Neural cell (in vitro differentiated cells): ENCODE measurements around the gene PCNX2. TPM values are rescaled to one million over a fixed set of nuclear protein-coding genes. Genes with fewer than 3 reads are reported as not detected.

ENCODE experiments used
- H2AFZ ChIP-seq: fragments of 200-600, 300-800 bp; sonication (generic), shearing (Covaris generic); 2 replicates; pipeline ENCODE4 v1.6.0; 2014; ENCODE audit warnings: low read depth, mild to moderate bottlenecking, antibody characterized with exemption, low read length, moderate library complexity
- H3F3A ChIP-seq: fragments of 200-600 bp; shearing (Covaris generic); 2 replicates; pipeline ENCODE4 v1.6.1; 2016; ENCODE audit warnings: mild to moderate bottlenecking, moderate library complexity, mixed read lengths, antibody characterized with exemption, low read length; ENCODE audit not compliant: insufficient read depth, poor library complexity, severe bottlenecking
- H3K27ac ChIP-seq: fragments of 200-600, 300-800 bp; sonication (generic), shearing (Covaris generic); 2 replicates; pipeline ENCODE4 v1.5.1; 2014; ENCODE audit warnings: mild to moderate bottlenecking, low read length, moderate library complexity
- H3K27me3 ChIP-seq: fragments of 300-800, 200-600 bp; sonication (generic), shearing (Covaris generic); 2 replicates; pipeline ENCODE4 v1.6.0; 2014; ENCODE audit warnings: mild to moderate bottlenecking, low read depth, low read length, moderate library complexity; ENCODE audit not compliant: insufficient read depth
- H3K36me3 ChIP-seq: fragments of 300-800, 200-600 bp; sonication (generic), shearing (Covaris generic); 2 replicates; pipeline ENCODE4 v1.5.1; 2014; ENCODE audit warnings: mild to moderate bottlenecking, antibody characterized with exemption, low read length, moderate library complexity; ENCODE audit not compliant: insufficient read depth
- H3K4me2 ChIP-seq: fragments of 300-800, 200-600 bp; sonication (generic), shearing (Covaris generic); 2 replicates; pipeline ENCODE4 v1.6.0; 2014; ENCODE audit warnings: mild to moderate bottlenecking, low read length
- H3K4me3 ChIP-seq: fragments of 300-800, 200-600 bp; sonication (generic), shearing (Covaris generic); 2 replicates; pipeline ENCODE4 v1.5.1; 2014; ENCODE audit warnings: mild to moderate bottlenecking, low read length, moderate library complexity
- H3K79me2 ChIP-seq: fragments of 200-600 bp; shearing (Covaris generic); replicated peaks from 2 replicates; pipeline ENCODE4 v1.6.0; 2014; ENCODE audit warnings: mild to moderate bottlenecking, low read length, moderate library complexity; ENCODE audit not compliant: insufficient read depth
- H3K9ac ChIP-seq: fragments of 300-800, 200-600 bp; sonication (generic), shearing (Covaris generic); 2 replicates; pipeline ENCODE4 v1.6.1; 2016; ENCODE audit warnings: mild to moderate bottlenecking, low read length, mixed read lengths
- H3K9me2 ChIP-seq: fragments of 200-600 bp; shearing (Covaris generic); 2 replicates; pipeline ENCODE4 v1.6.1; 2016; ENCODE audit warnings: mild to moderate bottlenecking, low read length, mixed read lengths; ENCODE audit not compliant: insufficient read depth
- H3K9me3 ChIP-seq: fragments of 200-600, 300-800 bp; sonication (generic), shearing (Covaris generic); 2 replicates; pipeline ENCODE4 v1.6.1; 2016; ENCODE audit warnings: mild to moderate bottlenecking, mixed run types, low read length, moderate library complexity, mixed read lengths
- H4K20me1 ChIP-seq: fragments of 200-600 bp; shearing (Covaris generic); 2 replicates; pipeline ENCODE4 v1.6.1; 2016; ENCODE audit warnings: mild to moderate bottlenecking, mixed run types; ENCODE audit not compliant: insufficient read depth
- CTCF ChIP-seq: fragments of 450-650 bp; IDR thresholded peaks from 2 replicates; pipeline ENCODE4 v1.5.1; 2014; ENCODE audit warnings: antibody characterized with exemption, mild to moderate bottlenecking, moderate library complexity; ENCODE audit not compliant: poor library complexity, severe bottlenecking
- EP300 ChIP-seq: fragments of 450-650 bp; conservative IDR thresholded peaks from 2 replicates; pipeline ENCODE4 v1.6.1; 2014; ENCODE audit warnings: antibody characterized with exemption, mild to moderate bottlenecking, moderate library complexity; ENCODE audit not compliant: poor library complexity, severe bottlenecking
- EZH2 ChIP-seq: fragments of 200-600, 300-800 bp; shearing (Covaris generic), sonication (generic); IDR thresholded peaks from 2 replicates; pipeline ENCODE4 v1.6.1; 2014; ENCODE audit warnings: antibody characterized with exemption, low read length, borderline replicate concordance, mild to moderate bottlenecking; ENCODE audit not compliant: insufficient read depth, poor library complexity, severe bottlenecking
- MXI1 ChIP-seq: fragments of 450-650 bp; conservative IDR thresholded peaks from 2 replicates; pipeline ENCODE4 v1.6.1; 2014; ENCODE audit warnings: antibody characterized with exemption, mild to moderate bottlenecking; ENCODE audit not compliant: poor library complexity, severe bottlenecking
- POLR2AphosphoS5 ChIP-seq: IDR thresholded peaks from 2 replicates; pipeline ENCODE4 v1.6.1; 2012
- RAD21 ChIP-seq: fragments of 450-650 bp; conservative IDR thresholded peaks from 2 replicates; pipeline ENCODE4 v1.6.1; 2014; ENCODE audit warnings: antibody characterized with exemption, mild to moderate bottlenecking, moderate library complexity
- REST ChIP-seq: IDR thresholded peaks from 2 replicates; pipeline ENCODE4 v1.6.1; 2012; ENCODE audit warnings: borderline replicate concordance
- SMC3 ChIP-seq: fragments of 450-650 bp; conservative IDR thresholded peaks from 2 replicates; pipeline ENCODE4 v1.6.1; 2014; ENCODE audit warnings: antibody characterized with exemption, mild to moderate bottlenecking, moderate library complexity; ENCODE audit not compliant: poor library complexity
- TAF1 ChIP-seq: IDR thresholded peaks from 2 replicates; pipeline ENCODE4 v1.6.1; 2012; ENCODE audit warnings: low read depth
- polyA plus RNA-seq: library from polyadenylated mRNA; depleted of rRNA; stranded (reverse); fragments of >200 nt; gene quantifications from 2 replicates; pipeline ENCODE4 v1.2.3, GENCODE V29; 2014

Gene PCNX2
- polyA plus RNA-seq, 1 donor from 2014 or later, result 17.2 TPM

- no peak overlapping the region for H3K9ac ChIP-seq
- H3K27me3 ChIP-seq, result no peaks in the 10 kb centered on the region
- TF ChIP-seq MXI1 (no peak), SMC3 (no peak), TAF1 (no peak), EP300 (no peak), CTCF (no peak), RAD21 (no peak), POLR2AphosphoS5 (no peak), REST (no peak), EZH2 (no peak)
- no peak overlapping the region for H2AFZ ChIP-seq
- H3K4me2 ChIP-seq, result no peak overlapping the region
- no peaks in the 10 kb centered on the region for H3F3A ChIP-seq
- H4K20me1 ChIP-seq, result no peaks in the 10 kb centered on the region
- no peak overlapping the region for H3K4me3 ChIP-seq
- no peaks in the 10 kb centered on the region for H3K9me3 ChIP-seq
- H3K36me3 ChIP-seq, result no peaks in the 10 kb centered on the region
- no peaks in the 10 kb centered on the region for H3K79me2 ChIP-seq
- no peaks in the 10 kb centered on the region for H3K9me2 ChIP-seq
- H3K27ac ChIP-seq, result no peak overlapping the region
These were observed 262.2 kb downstream of the PCNX2 start for GRCh38 chr1:233033361-233033760.

- H3K4me3 ChIP-seq, result no peak overlapping the region
- H3K9me2 ChIP-seq, result no peaks in the 10 kb centered on the region
- H2AFZ ChIP-seq, result no peak overlapping the region
- no peaks in the 10 kb centered on the region for H3F3A ChIP-seq
- no peaks in the 10 kb centered on the region for H4K20me1 ChIP-seq
- H3K9me3 ChIP-seq, result no peaks in the 10 kb centered on the region
- H3K9ac ChIP-seq, result no peak overlapping the region
- TF ChIP-seq EZH2, result no peak
- no peak for TF ChIP-seq POLR2AphosphoS5
- TF ChIP-seq SMC3, result no peak
- no peak for TF ChIP-seq TAF1
- TF ChIP-seq EP300, result no peak
- TF ChIP-seq REST, result no peak
- TF ChIP-seq MXI1, result no peak
- TF ChIP-seq RAD21, result no peak
- no peak for TF ChIP-seq CTCF
- H3K27me3 ChIP-seq, result no peaks in the 10 kb centered on the region
- no peaks in the 10 kb centered on the region for H3K79me2 ChIP-seq
- no peaks in the 10 kb centered on the region for H3K36me3 ChIP-seq
- no peak overlapping the region for H3K4me2 ChIP-seq
- no peak overlapping the region for H3K27ac ChIP-seq
These were observed 262.6 kb downstream of the PCNX2 start for GRCh38 chr1:233032916-233033315.
